Mesenchymal stem cell (in vitro differentiated cells and primary cell): Measurements from ENCODE around the gene BTN1A1.

ENCODE experiments used
- DNase-seq: peaks from one replicate; pipeline ENCODE4 v3.0.0-alpha.2; 2013
- H2AFZ ChIP-seq: one replicate; pipeline ENCODE4 v1.6.1; 2013; ENCODE audit warnings: low read depth, mild to moderate bottlenecking, control low read depth, inconsistent platforms, low read length, moderate library complexity
- H2AK5ac ChIP-seq: 2 replicates; pipeline ENCODE4 v1.6.1; 2013; ENCODE audit warnings: low read length, moderate library complexity, mild to moderate bottlenecking, inconsistent platforms; ENCODE audit not compliant: severe bottlenecking
- H2BK120ac ChIP-seq: one replicate; pipeline ENCODE4 v1.6.1; 2013; ENCODE audit warnings: low read depth, mild to moderate bottlenecking, inconsistent platforms, low read length, moderate library complexity
- H2BK12ac ChIP-seq, 2 experiments: one replicate each; pipeline ENCODE4 v1.6.1; 2013; ENCODE audit warnings: inconsistent platforms in 2 of 2, low read length in 2 of 2, mild to moderate bottlenecking in 2 of 2, moderate library complexity in 2 of 2, control low read depth in 1 of 2
- H2BK15ac ChIP-seq: one replicate; pipeline ENCODE4 v1.6.1; 2013; ENCODE audit warnings: mild to moderate bottlenecking, low read depth, inconsistent platforms; ENCODE audit not compliant: poor library complexity, severe bottlenecking
- H2BK5ac ChIP-seq: 2 replicates; pipeline ENCODE4 v1.6.1; 2013; ENCODE audit warnings: low read depth, mild to moderate bottlenecking, low read length, control low read depth, inconsistent platforms; ENCODE audit not compliant: poor library complexity, severe bottlenecking
- H3K14ac ChIP-seq, 2 experiments: one replicate each; pipeline ENCODE4 v1.6.1; 2013; ENCODE audit warnings: inconsistent platforms in 2 of 2, low read length in 2 of 2, control low read depth in 1 of 2, mild to moderate bottlenecking in 1 of 2, moderate library complexity in 1 of 2
- H3K18ac ChIP-seq, 2 experiments: one replicate each; pipeline ENCODE4 v1.6.1; 2013; ENCODE audit warnings: inconsistent platforms in 2 of 2, low read length in 2 of 2, control low read depth in 1 of 2, low read depth in 1 of 2, mild to moderate bottlenecking in 1 of 2
- H3K23ac ChIP-seq, 2 experiments: one replicate each; pipeline ENCODE4 v1.6.1; 2013; ENCODE audit warnings: inconsistent platforms in 2 of 2, low read length in 2 of 2, mild to moderate bottlenecking in 2 of 2, moderate library complexity in 2 of 2, control low read depth in 1 of 2
- H3K27ac ChIP-seq: 2 replicates; pipeline ENCODE4 v1.5.1; 2013; ENCODE audit warnings: mild to moderate bottlenecking, moderate library complexity, low read length, control low read depth, inconsistent platforms; ENCODE audit not compliant: poor library complexity, severe bottlenecking
- H3K27me3 ChIP-seq, 2 experiments: 2 replicates each; pipeline versions ENCODE4 v1.6.1 to v1.7.0; 2013; ENCODE audit warnings: low read length in 2 of 2, mild to moderate bottlenecking in 2 of 2, moderate library complexity in 2 of 2, control low read depth in 1 of 2, inconsistent platforms in 1 of 2; ENCODE audit not compliant: control insufficient read depth in 1 of 2, insufficient read depth in 1 of 2
- H3K36me3 ChIP-seq, 2 experiments: 2 replicates each; pipeline versions ENCODE4 v1.6.1 to v1.7.0; 2013; ENCODE audit warnings: low read length in 2 of 2, control low read depth in 1 of 2, inconsistent platforms in 1 of 2, low read depth in 1 of 2, mild to moderate bottlenecking in 1 of 2; ENCODE audit not compliant: insufficient read depth in 2 of 2, control insufficient read depth in 1 of 2
- H3K4ac ChIP-seq, 2 experiments: one replicate each; pipeline ENCODE4 v1.6.1; 2013; ENCODE audit warnings: inconsistent platforms in 2 of 2, low read length in 2 of 2, mild to moderate bottlenecking in 2 of 2, moderate library complexity in 2 of 2, control low read depth in 1 of 2, low read depth in 1 of 2
- H3K4me1 ChIP-seq: 2 replicates; pipeline ENCODE4 v1.6.1; 2013; ENCODE audit warnings: low read depth, low read length, control low read depth; ENCODE audit not compliant: control insufficient read depth, insufficient read depth
- H3K4me2 ChIP-seq: 2 replicates; pipeline ENCODE4 v1.6.1; 2013; ENCODE audit warnings: low read length, mild to moderate bottlenecking, inconsistent platforms; ENCODE audit not compliant: poor library complexity, severe bottlenecking
- H3K4me3 ChIP-seq, 2 experiments: 2 replicates each; pipeline versions ENCODE4 v1.5.1 to v1.7.0; 2013; ENCODE audit warnings: low read length in 2 of 2, mild to moderate bottlenecking in 2 of 2, control low read depth in 1 of 2, low read depth in 1 of 2; ENCODE audit not compliant: insufficient read depth in 1 of 2
- H3K79me1 ChIP-seq: replicated peaks from 2 replicates; pipeline ENCODE4 v1.6.1; 2013; ENCODE audit warnings: mild to moderate bottlenecking, control low read depth, low read length, inconsistent platforms; ENCODE audit not compliant: poor library complexity, severe bottlenecking
- H3K9ac ChIP-seq: 2 replicates; pipeline ENCODE4 v1.7.0; 2013; ENCODE audit warnings: mild to moderate bottlenecking, low read length, moderate library complexity
- H3K9me3 ChIP-seq: 2 replicates; pipeline ENCODE4 v1.7.0; 2013; ENCODE audit warnings: mild to moderate bottlenecking, low read length; ENCODE audit not compliant: control insufficient read depth
- H4K8ac ChIP-seq: one replicate; pipeline ENCODE4 v1.6.1; 2013; ENCODE audit warnings: inconsistent platforms, mild to moderate bottlenecking, low read length, moderate library complexity
- H4K91ac ChIP-seq: one replicate; pipeline ENCODE4 v1.6.1; 2013; ENCODE audit warnings: mild to moderate bottlenecking, low read length, inconsistent platforms
- WGBS: methylation state at CpG from one replicate; pipeline ENCODE4 v1.1.7; 2013; ENCODE audit warnings: mixed read lengths; 5-methylcytosine and 5-hydroxymethylcytosine counted together

The BTN1A1 gene

GRCh38 chr6:26457264-26457805 is 42.8 kb upstream of the BTN1A1 start:
- H3K27ac ChIP-seq = peak overlapping the region; percentile 59
- H3K4me2 ChIP-seq = peak overlapping the region; percentile 22
- H2AK5ac ChIP-seq = peak overlapping the region; percentile 27
- peak overlapping the region; percentile 1 for H2AFZ ChIP-seq
- H3K4me1 ChIP-seq = peaks cover 17% of the 10 kb centered on the region
- H2BK12ac ChIP-seq = no peak overlapping the region
- H2BK5ac ChIP-seq = peak overlapping the region; percentile 39
- no peaks in the 10 kb centered on the region for H3K27me3 ChIP-seq
- H2BK120ac ChIP-seq = peak overlapping the region; percentile 11
- H3K18ac ChIP-seq = peak overlapping the region; percentile 69 to 91
- H4K8ac ChIP-seq = peak overlapping the region; percentile 90
- 37% methylated on average over 6 of the region's 9 CpGs for WGBS
- H3K9ac ChIP-seq = peak overlapping the region; percentile 94
- peak overlapping the region; percentile 44 for H2BK15ac ChIP-seq
- peak overlapping the region in 1 of 2 experiments; percentile 64 for H3K23ac ChIP-seq
- no peaks in the 10 kb centered on the region for H3K9me3 ChIP-seq
- no peak overlapping the region for H3K14ac ChIP-seq
- no peak for DNase-seq
- H3K4me3 ChIP-seq = peak overlapping the region in 1 of 2 experiments; percentile 85
- H4K91ac ChIP-seq = peak overlapping the region; percentile 71
- H3K36me3 ChIP-seq = peaks cover 11 to 27% of the 10 kb centered on the region in 2 experiments
- peaks cover 3% of the 10 kb centered on the region for H3K79me1 ChIP-seq
- peak overlapping the region in 1 of 2 experiments; percentile 22 for H3K4ac ChIP-seq

- peak within 1 kb of the TSS; percentile 94 for H2BK15ac ChIP-seq
- peak within 1 kb of the TSS; percentile 94 for H3K27ac ChIP-seq
- peaks cover 12 to 34% of the 10 kb centered on the region in 2 experiments for H3K36me3 ChIP-seq
- peak; percentile 96 for DNase-seq
- peak within 1 kb of the TSS; percentile 97 for H2BK120ac ChIP-seq
- H3K23ac ChIP-seq = peak within 1 kb of the TSS; percentile 29 to 64
- H3K14ac ChIP-seq = peak within 1 kb of the TSS in 1 of 2 experiments; percentile 98
- peak within 1 kb of the TSS; percentile 94 for H3K9ac ChIP-seq
- H3K18ac ChIP-seq = peak within 1 kb of the TSS; percentile 84 to 99
- H2BK5ac ChIP-seq = peak within 1 kb of the TSS; percentile 81
- peak within 1 kb of the TSS; percentile 79 to 92 for H3K4ac ChIP-seq
- H3K79me1 ChIP-seq = peaks cover 8% of the 10 kb centered on the region
- peak within 1 kb of the TSS; percentile 98 for H4K8ac ChIP-seq
- peak within 1 kb of the TSS; percentile 62 for H3K4me2 ChIP-seq
- peak within 1 kb of the TSS; percentile 27 for H2AK5ac ChIP-seq
- H4K91ac ChIP-seq = peak within 1 kb of the TSS; percentile 88
- H2BK12ac ChIP-seq = peak within 1 kb of the TSS in 1 of 2 experiments; percentile 50
- H3K4me3 ChIP-seq = peak within 1 kb of the TSS; percentile 85 to 91
- WGBS = under 1% methylated on average over 26 of the region's 31 CpGs
- H3K27me3 ChIP-seq = no peaks in the 10 kb centered on the region
- H3K4me1 ChIP-seq = peaks cover 17% of the 10 kb centered on the region
- H3K9me3 ChIP-seq = no peaks in the 10 kb centered on the region
- H2AFZ ChIP-seq = peak within 1 kb of the TSS; percentile 79
Observed at GRCh38 chr6:26457806-26458688, 42.1 kb upstream of the BTN1A1 start, which contains the start of gene BTN2A1. BTN2A1 (plus strand) TSS chr6:26457955; CDS start chr6:26458637, 682 bp downstream.

- H2AFZ ChIP-seq = no peak overlapping the region
- no peak overlapping the region for H4K91ac ChIP-seq
- peak overlapping the region; percentile 94 for H3K9ac ChIP-seq
- peak overlapping the region; percentile 41 for H3K4me2 ChIP-seq
- H4K8ac ChIP-seq = no peak overlapping the region
- no peak overlapping the region for H2BK5ac ChIP-seq
- H3K9me3 ChIP-seq = no peaks in the 10 kb centered on the region
- H3K79me1 ChIP-seq = peaks cover 13% of the 10 kb centered on the region
- no peak overlapping the region for H3K27ac ChIP-seq
- H2BK15ac ChIP-seq = no peak overlapping the region
- no peak overlapping the region for H3K18ac ChIP-seq
- H3K4me3 ChIP-seq = peak overlapping the region in 1 of 2 experiments; percentile 85
- no peak overlapping the region for H2AK5ac ChIP-seq
- H3K36me3 ChIP-seq = peaks cover 21 to 46% of the 10 kb centered on the region in 2 experiments
- no peak overlapping the region for H2BK12ac ChIP-seq
- 96% methylated on average over 15 of the region's 16 CpGs for WGBS
- H3K4ac ChIP-seq = no peak overlapping the region
- peaks cover 17% of the 10 kb centered on the region for H3K4me1 ChIP-seq
- H3K27me3 ChIP-seq = no peaks in the 10 kb centered on the region
- H2BK120ac ChIP-seq = no peak overlapping the region
- peak; percentile 72 for DNase-seq
- no peak overlapping the region for H3K14ac ChIP-seq
- no peak overlapping the region for H3K23ac ChIP-seq
Observed at GRCh38 chr6:26459023-26459810, 40.9 kb upstream of the BTN1A1 start.
